Activated T-helper 1 cell treated with Interleukin-2 at 50 U/mL for 16 hours (primary cell): ENCODE data around the gene VOPP1.

ENCODE experiments used
- DNase-seq: peaks from one replicate; pipeline ENCODE4 v3.0.0-alpha.2; 2020; ENCODE audit warnings: low read depth

VOPP1 gene

DNA sequence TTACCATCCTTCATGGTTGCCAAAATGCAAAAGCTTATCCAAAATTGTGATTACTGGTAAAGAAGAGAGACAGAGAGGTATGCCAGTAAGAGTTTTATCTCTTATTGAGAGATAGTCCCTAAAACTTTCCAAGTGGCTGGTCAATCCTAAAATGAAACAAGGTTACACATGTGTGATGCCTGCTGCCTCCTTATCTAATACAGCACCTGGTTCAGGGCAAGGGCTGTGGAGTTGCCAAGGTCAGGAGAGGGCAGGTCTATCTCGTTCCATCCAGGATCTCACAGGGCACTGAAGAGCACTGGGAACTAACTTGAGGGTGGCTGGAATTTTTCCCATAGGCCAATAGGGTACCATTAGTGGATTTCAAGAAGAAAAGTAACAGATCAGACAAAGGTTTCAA lies 18.3 kb downstream of the VOPP1 start:
- no peak for DNase-seq

DNA sequence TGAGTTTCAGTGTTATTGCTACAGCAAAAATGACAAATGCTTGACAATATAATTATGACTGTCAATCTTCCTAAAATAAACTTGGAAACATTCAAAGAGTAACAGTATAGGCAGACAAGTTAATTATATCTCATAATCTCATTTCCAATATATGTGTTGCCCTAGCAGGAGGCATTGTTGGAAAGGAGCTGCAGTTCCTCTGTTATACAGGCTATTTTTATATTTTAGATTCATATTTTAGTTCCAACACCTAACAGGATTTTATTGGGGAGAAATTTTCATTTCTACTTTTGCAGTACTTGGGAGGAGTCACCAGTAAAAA lies 19.3 kb downstream of the VOPP1 start:
- DNase-seq, result no peak

DNA sequence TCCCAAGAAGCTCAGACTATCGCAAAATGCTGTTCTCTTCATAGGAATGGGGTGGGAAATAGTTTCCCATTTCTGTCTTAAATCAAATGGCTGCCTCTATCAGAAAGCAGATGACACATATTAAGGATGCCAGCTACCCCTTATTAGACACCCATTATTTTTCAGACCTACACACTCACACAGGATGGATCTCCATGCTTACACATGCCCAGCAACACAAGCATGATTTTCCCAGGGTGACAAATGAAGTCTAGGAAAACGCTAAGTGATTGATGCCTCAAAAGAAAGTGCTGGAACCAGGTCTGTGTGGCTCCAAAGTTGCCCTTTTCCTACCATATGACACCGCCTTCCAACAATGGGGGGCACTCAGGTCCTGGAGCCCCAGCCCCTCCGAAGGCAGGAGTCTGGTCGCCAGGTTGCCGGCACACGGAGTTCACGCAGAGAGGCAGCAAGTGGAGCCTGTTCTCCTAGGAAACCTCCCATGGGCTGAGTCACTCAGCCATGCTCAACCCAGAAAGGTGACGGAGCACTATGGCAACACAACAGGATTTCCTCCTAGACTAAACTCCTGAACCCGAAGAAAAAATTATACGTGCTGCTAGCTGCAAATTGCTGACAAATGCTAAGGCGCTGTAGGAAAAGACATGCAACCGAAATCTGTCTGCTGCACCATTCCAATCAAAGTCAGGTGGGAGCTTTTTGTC lies 19.8 kb downstream of the VOPP1 start:
- DNase-seq, result no peak

DNA sequence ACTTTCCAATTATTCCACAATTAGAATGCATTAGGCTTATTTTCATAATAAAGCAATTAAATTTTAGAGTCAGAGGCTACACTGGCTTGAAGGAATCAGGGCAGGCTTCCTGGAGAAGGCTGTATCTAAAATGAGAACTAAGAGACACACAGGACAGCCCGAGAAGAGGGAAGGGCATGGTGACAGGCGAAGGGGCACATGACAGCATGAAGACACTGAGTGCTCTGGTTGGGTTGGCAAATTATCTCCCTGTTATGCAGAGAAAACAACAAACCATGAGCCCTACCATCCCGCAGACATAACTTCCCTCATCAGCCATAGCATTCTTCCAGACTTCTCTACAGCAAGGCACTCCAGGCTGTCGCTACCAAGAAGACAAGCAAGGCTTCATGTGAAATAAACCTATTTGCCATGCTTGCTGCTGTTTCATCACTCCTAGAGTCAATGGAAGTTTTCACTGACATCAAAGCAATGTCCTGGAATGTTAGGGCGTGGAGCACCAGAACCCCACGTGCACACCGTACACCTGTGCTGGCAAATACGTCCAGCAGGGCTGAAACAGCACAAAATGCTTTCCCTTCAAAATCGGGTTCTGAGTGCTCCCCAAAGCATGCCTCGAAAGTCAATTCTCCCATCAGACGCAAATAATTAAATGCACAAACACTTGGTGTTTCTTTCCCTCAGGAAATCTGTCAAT lies 21.3 kb downstream of the VOPP1 start:
- no peak for DNase-seq

DNA sequence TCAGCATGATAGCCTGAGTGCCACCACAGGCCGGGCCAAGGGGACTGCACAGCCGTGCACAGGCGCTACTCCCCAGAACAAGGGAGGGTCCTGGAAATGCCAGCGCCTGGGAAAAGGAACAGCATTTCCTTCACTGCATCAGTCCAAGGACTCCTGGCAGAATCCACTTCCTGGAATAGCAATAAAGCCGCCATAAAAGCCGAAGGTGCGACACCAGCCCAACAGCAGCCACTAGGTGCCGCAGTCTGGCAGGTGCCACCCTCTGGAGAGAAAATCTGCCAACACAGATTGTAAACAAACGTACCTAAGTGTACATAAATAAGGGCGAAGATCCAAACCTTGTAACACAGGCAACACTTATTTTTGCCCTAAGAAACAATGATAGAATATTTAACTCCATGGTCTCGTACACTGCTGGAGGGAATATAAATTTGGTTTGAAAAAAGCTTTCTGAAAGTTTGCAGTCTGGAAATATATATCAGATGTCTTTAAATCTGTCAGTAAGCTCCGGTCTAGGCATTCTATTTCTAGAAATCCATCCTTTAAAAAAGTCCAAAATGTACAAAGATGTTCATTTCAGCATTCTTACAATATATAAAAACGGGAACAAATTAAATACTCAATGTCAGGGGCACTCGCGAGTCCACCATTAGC lies 22.2 kb downstream of the VOPP1 start:
- DNase-seq, result no peak

DNA sequence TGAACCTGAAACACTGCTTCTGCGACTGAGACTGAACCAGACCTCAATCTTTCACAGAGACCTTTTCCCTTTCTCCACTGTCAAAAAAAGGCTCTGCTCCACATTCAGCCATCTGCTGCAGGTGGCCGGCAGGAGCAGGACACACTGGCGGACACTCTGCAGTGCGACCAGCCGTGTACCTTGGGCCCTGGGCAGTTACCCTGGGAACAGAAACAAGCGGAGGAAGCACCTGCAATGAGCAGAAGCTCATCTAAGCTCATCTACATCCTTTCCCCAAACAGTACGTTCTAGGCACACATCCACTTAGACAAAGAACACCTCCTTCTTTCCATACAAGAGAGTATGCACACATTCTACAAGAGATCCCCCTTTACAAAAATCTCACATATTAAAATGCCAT lies 22.8 kb downstream of the VOPP1 start:
- no peak for DNase-seq

DNA sequence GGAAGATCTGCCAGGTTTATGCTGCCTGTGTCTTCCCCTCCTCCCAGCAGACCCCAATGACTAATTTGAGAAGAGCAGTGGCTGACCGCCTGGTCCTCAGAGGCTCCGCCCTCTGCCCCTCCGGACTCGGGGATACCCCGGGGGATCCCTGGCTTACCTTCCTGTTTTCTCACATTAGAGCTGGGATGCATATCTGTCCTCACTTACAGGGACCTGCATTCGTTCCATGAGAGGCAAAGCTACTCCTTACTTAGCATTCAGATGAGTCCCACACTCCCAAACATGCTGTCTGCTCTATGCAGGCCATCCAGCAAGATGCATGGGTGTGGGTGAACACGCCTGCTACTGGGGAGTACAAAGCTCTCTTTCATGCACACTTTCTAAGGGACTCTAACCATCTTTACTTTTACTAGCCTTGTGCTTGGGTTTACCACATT lies 24.0 kb downstream of the VOPP1 start:
- DNase-seq, result no peak

DNA sequence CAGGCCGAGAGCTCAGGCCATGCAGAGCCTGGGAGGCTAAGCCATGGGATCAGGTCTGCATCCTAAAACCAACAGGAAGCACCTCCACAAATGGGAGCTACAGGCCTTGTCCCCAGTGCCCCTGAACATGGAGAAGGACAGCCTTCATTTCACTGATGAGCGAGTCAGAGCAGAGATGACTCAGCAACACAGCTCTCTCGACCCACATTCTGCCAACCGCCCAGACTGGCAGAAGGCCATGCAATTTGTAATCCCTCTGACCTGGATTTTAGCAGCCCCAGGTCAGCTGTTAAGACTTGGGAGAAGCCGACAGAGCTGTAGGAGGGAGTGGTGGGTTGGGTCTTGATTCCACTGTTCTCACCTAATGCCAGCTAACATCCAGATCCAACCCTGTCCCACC lies 25.5 kb downstream of the VOPP1 start:
- no peak for DNase-seq

DNA sequence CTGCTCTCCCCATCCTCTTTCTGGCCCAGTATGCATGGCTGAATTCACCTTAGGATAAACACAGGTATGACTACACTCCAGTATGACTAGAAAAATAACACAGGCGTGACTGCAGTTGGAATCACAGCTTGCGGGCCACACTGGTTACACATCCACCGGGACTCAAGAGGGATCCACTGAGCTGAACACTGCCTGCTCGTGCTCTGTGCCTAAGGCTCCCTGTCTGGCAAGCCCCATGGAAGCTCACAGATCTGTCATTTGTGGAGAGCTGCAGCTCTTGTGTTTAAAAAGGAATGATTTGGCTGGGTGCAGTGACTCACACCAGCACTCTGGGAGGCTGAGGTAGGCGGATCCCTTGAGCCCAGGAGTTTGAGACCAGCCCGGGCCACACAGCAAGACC lies 26.8 kb downstream of the VOPP1 start:
- no peak for DNase-seq

DNA sequence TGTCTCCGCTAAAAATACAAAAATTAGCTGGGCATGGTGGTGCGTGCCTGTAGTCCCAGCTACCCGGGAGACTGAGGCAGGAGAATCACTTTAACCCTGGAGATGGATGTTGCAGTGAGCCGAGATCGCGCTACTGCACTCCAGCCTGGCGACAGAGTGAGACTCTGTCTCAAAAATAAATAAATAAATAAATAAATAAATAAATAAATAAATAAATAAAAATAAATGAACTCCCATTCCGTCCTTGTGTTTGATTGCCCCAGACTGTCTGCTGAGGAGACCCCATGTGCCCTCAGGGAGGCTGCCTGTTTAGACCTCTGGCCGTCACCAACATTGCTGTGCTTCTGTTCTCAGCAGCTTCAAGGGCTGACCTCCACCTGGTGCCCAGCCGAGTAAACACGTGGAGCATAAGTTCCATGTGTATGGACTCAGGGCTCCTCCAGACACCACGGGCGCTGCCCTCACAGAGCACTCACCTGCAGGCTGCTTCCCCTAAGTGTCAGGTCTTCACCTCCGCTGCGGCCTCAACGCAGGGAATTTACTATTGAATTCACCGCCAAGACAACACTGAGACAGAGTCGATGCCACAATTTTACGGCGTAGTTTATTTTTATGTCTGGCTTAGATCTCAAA lies 32.0 kb downstream of the VOPP1 start:
- no peak for DNase-seq

DNA sequence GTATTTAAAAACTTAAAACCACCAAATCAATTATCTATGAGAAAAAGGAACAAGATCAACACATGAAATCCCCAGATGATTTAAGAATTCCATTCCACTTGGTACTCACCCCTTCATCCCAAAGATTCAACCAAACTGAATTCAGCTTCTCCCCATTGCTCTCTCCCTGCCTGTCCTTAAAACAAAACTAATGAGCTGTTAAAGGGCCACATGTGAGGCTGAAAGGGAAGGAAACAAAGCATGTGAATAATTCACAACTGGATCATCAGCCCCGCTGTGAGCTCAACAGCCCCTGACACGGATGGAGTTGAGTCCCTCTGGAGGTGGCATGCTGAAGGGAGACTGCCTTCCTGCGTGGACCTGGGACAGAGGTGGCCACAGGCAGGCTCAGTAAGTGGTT lies 32.9 kb downstream of the VOPP1 start:
- no peak for DNase-seq

DNA sequence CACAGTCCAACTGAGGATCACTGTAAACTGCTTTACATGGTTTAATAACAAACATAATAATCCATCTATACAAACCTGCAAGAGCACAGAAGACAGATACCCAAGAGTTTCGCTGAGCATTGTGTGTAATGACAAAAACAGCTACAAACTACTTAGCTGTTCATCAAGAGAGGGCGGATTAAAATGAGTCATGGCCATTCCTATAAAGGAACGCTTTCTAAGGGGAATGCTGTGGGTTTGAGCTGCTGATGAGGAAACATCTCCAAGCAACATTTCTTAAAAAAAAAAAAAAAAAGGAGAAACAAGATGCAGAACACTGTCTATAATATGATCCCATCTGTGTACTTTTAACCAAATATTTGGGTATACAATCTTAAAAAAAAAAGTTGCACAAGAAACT lies 33.8 kb downstream of the VOPP1 start:
- DNase-seq, result no peak

DNA sequence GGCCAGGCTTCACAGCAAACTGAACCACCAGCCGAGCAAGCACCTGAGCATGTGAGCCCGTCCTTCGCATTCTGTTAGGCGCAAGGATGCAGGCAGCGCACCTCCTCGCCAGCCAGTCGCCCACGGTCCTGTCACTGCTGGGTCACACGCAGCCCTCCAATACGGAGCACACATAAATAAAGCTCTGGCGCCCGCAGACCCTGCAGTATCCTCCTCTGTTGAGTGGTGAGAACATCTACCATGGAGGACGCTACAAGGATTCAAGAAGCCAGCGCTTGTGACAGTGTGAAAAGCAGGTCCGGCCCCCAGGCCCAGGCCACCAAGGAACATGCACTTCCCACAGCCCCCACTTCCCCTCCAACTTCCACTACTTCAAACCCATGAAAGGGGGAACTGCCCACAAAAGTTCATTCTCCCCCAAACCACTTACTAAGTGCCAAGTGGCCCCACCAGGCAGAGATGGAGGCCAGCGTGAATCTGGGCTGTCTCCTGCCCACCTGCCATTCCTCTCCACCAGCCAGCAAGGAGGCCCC lies 34.8 kb downstream of the VOPP1 start:
- no peak for DNase-seq

DNA sequence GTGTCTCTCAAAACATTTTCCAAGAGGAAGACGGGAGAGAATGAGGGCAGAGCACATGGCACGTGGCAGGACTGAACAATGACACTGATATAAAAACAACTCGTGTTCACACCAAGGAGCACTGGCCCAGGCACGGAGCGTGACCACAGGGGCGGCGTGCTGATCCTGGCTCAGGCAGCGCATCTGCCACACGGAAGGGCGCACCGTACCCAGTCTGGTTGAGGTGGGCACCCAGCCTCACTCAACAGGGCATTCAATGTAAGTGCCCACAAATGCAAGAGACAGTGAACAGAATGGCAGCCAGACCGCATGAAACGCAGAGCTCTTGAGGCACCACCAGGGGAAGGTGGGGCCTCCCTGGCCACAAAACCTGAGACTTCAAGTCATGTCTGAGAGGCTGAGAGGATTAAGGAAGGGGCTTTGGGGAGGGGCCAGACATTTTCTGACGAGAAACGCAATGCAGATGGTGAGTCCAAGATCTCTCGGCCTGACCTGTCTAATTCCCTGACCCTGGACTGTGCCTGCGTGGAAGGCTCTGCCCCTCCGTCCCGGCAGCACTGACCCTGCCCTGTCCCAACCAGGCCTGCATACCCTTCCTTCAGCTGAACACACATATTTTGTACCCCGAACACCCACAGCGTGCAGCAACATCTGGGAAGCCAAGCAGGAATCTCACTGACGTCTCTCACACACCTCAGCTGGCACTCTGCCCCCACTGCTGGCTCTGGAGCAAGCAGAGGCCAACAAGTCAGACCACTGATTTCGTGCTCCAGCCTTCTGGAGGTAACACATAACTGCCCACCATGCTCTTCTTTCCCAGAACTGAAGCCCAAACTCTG lies 35.5 kb downstream of the VOPP1 start:
- DNase-seq, result no peak

DNA sequence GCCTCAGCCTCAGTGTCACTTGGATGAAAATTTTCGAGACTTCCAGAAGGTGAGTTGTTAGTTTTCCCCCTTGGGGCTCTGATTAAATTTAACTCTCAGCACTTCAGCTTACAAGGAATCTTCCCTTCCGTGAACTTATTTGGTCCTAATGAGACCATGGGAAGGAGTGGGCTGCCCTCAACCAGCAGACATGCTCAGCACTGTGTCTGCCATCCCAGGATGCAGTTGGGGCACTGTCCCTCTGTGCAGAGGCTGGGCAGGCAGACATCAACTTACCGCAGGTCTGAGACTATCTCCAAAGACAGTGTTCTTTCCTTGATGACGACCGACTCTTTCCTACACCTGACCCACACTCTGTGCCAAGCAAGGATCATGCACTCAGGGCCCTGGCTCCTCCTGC lies 36.7 kb downstream of the VOPP1 start:
- DNase-seq, result no peak

DNA sequence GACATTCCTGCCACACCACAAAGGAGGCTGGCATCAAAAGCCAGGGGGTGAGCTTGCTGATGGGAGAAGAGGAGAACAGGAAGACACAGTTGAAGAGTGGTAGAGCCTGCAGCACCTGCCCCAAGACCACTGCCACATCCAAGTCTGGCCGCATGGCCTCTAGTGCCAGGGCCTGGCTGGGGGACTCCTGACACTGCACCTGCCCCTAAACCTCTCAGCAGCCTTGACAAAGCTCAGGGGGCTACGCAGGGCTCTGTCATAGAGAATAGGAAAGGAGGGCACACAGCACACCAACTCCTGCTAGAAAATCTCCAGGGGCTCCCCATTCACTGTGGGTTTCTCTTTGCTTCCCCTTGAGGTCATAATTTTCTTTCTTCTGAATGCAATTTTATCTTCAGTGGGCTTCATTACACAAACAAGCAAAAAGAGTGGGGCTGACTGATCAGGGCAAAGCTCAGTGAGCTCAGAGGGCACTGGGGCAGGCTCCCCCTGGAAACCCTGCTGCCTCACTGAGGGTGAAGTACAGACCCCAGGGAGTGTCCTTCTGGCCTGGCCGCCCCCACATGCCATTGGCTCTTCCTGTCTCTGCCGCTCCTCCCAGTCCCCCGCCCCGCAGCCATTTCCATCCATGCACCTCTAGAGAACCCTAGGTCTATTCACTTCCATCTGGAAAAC lies 37.2 kb downstream of the VOPP1 start:
- no peak for DNase-seq

DNA sequence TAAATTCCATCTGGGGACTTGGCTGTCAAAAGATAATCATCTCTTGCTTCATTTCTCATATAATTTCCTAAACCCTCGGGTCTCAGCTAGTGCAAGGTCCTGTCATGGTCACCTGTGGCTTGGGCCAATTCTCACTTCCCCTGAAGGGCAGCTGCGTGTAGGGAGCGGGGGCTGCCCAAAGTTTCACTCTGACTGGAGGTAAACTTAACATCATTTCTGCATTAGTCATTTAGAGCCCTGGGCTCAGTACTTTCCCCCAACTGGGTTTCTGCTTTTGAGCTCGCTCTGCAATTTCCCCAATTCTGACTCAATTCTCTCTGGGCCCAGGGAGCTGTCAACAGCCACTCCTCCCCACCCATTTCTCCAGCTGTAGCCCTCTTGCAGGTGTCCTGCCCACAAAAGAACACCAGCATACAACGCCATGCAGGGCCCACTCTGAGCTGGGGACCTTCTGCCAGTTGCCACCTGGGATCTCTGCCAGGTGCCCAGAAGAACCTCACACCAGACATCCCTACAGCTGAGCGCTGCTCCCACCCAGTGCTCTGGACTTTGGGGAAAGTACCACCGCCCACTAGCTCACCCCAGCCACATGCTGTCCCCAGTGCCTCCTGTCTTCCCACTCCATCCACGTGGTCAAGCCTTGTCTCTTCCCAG lies 37.9 kb downstream of the VOPP1 start:
- peak; percentile 19 for DNase-seq

DNA sequence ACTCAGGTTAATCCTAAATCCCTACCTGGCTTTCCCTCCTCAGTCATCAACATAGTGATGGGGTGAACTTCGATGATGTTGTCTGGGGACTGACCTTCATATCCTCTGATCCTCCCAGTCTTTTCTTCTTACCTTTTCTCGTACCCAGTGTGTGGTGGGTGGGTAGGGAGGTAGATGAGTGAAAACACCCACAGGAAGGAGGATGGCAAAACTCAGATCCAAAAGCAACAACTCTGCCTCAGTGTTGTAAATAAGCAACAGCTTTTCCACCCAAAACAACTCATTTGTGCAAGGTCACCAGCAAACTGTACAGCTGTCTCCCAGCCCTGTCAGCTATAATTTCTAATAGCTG lies 38.6 kb downstream of the VOPP1 start:
- DNase-seq, result no peak

DNA sequence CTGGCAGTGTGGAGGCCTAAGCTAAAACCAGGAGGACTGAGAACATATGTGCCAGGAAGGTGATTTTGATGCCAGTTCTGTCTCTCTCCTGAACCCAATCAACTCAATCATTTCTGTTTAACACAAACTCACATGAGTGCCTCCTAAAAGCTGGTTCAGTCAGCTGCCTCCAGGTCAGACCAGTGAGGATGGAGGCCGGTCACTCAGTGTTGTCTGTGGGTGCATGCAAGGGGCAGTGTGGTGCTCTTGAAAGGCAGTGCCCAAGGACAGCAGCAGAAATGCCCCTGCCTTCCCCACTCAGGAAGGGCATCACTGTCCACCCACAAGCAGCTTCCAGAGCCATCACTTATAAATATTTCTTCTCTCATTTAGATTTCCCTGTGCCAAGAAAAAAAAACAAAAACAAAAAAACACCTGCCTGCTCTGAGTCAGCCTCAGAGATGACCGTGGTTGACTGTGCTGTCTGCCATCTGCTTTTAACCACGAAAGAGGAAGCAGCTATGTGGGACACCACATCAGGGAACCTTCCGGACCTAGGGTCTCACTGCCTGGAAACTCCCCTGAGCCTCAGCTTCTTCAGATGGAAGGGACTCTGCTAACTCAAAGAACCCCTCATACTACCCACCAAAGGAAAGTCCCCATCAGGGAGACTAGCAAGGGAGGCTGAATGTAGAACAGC lies 39.1 kb downstream of the VOPP1 start:
- DNase-seq, result peak; percentile 46

DNA sequence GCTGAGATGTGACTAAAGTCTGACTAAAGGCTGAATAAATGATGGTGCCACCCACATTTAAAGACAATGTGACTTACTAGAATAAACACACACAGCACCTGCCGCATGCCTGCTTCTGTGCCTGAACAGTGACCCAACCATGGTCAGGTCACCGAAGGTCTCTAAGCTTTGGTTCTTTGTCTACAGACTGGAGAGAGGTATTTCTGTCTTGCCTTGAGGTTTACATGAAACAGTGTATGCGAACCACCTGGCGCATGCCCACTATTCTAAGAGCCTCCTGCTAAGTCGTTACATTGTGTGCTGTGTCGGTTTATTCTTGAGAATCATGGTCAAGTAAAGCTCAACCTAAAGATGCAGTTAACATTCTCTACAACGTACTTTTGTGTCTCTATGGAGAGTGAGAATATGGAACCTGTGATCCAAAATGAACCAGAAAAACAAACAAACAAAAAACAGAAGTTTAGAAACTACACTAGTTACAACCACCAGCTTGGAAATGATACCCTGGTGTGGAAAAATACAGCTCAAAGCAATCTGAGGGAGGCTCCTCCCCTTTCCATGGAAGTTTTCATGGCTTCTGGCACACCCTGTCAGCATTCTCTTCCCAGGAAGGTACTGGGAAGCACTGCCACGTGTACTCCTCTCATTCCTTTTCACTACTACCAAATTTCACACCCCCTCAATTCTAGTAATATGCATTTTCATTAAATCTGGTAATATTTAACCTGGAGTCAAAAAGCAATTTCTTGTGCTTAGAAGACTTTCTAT lies 40.0 kb downstream of the VOPP1 start:
- DNase-seq, result no peak
